Kidney (tissue), 14 donors: ENCODE results near the gene PSORS1C1. TPM values are rescaled to one million over a fixed set of nuclear protein-coding genes. Genes with fewer than 3 reads are reported as not detected.
A peak's percentile ranks its signal among the peaks of the same experiment; 100 is the strongest.

Source experiments
- DNase-seq, 5 donors: peaks; one replicate each; pipeline ENCODE4 v3.0.0-alpha.2; 2013 to 2020
- FAIRE-seq: peaks from 2 replicates; lab custom pipeline; 2012; peaks lifted over from hg19 to GRCh38; lab: Jason Lieb, UNC
- H3K27ac ChIP-seq, 2 donors: one replicate each; pipeline ENCODE4 v1.7.0; 2013; ENCODE audit warnings: low read depth in 2 of 2, low read length in 2 of 2, inconsistent platforms in 1 of 2
- H3K27me3 ChIP-seq: one replicate; pipeline ENCODE4 v1.7.1; 2013; ENCODE audit warnings: low read length, inconsistent platforms; ENCODE audit not compliant: control insufficient read depth, insufficient read depth
- H3K36me3 ChIP-seq, 3 donors: one replicate each; pipeline versions ENCODE4 v1.7.0 to v1.7.1; 2013; ENCODE audit warnings: low read length in 3 of 3, control low read depth in 1 of 3, inconsistent platforms in 1 of 3; ENCODE audit not compliant: insufficient read depth in 3 of 3, control insufficient read depth in 2 of 3
- H3K4me1 ChIP-seq, 3 donors: one replicate each; pipeline versions ENCODE4 v1.7.0 to v1.7.1; 2013; ENCODE audit warnings: low read length in 3 of 3, inconsistent platforms in 1 of 3, low read depth in 1 of 3; ENCODE audit not compliant: control insufficient read depth in 2 of 3, insufficient read depth in 2 of 3
- H3K4me3 ChIP-seq, 3 donors: one replicate each; pipeline versions ENCODE4 v1.7.0 to v1.8.1; 2013; ENCODE audit warnings: low read length in 3 of 3, control low read depth in 1 of 3, inconsistent platforms in 1 of 3
- H3K9ac ChIP-seq, 3 donors: one replicate each; pipeline versions ENCODE4 v1.7.0 to v1.7.1; 2013; ENCODE audit warnings: low read length in 3 of 3, control low read depth in 1 of 3, inconsistent platforms in 1 of 3
- H3K9me3 ChIP-seq, 3 donors: one replicate each; pipeline versions ENCODE4 v1.7.0 to v1.7.1; 2013; ENCODE audit warnings: low read length in 3 of 3, control low read depth in 1 of 3, inconsistent platforms in 1 of 3; ENCODE audit not compliant: control insufficient read depth in 2 of 3, insufficient read depth in 1 of 3
- CTCF ChIP-seq: IDR thresholded peaks from 3 replicates; pipeline ENCODE4 v1.5.1; 2012; ENCODE audit warnings: mild to moderate bottlenecking, moderate library complexity, borderline replicate concordance; ENCODE audit not compliant: insufficient read depth; ENCODE audit errors: extremely low read depth
- intact Hi-C: fragments of 100-400 bp; cut with DNase I; formaldehyde crosslinking; loops from one replicate; pipeline ENCODE4 v1.11.1; 2022
- polyA plus RNA-seq: library from polyadenylated mRNA; stranded (reverse); fragments of 350-450 nt; fragmentation: Illumina TruSeq; extraction: RNeasy Lipid Tissue Mini Kit (QIAGEN cat#74804); gene quantifications from one replicate; pipeline ENCODE4 v1.2.3, GENCODE V29; 2014; ENCODE audit warnings: low read depth, low replicate concordance; ENCODE audit not compliant: insufficient read depth
- total RNA-seq: library from RNA; stranded (reverse); fragmentation: NEBNext Ultra II Directional; extraction: Animal tissue kit (Norgen Biotek cat#: 25700); gene quantifications from one replicate; pipeline ENCODE4 v1.2.1, GENCODE V29; 2021
- donor health status: control.
- donor health status: control.
- donor health status: control.
- donor health status: control.
- donor health status: control.
- donor health status: DM: yes; HTN: yes; CAD: no.
- donor health status: Normal renal cell carcinoma (clear cell type).

Gene PSORS1C1
- total and polyA plus RNA-seq, 2 donors from 2014 or later = 2.1 to 3.6 TPM

GRCh38 chr6:31121131-31121790 lies 6.7 kb downstream of the PSORS1C1 start:
- FAIRE-seq (no peak), DNase-seq (peak in 1 of 5 donors; percentile 69)
- intact Hi-C loops = no loop called here
- no peaks in the 10 kb centered on the region for H3K9me3 ChIP-seq
- peaks cover 0 to 11% (median 0%) of the 10 kb centered on the region in 3 donors for H3K4me1 ChIP-seq
- no peak overlapping the region for H3K9ac ChIP-seq
- H3K27ac ChIP-seq = no peak overlapping the region
- no peak overlapping the region for H3K4me3 ChIP-seq
- no peaks in the 10 kb centered on the region for H3K36me3 ChIP-seq
- no peaks in the 10 kb centered on the region for H3K27me3 ChIP-seq
- TF ChIP-seq CTCF = no peak

- no peak for TF ChIP-seq CTCF
- H3K9me3 ChIP-seq = no peaks in the 10 kb centered on the region
- H3K36me3 ChIP-seq = no peaks in the 10 kb centered on the region
- H3K9ac ChIP-seq = no peak overlapping the region
- DNase-seq = peak in 4 of 5 donors; percentile 83 to 96 (median 91)
- H3K4me3 ChIP-seq = no peak overlapping the region
- peaks cover 0 to 11% (median 0%) of the 10 kb centered on the region in 3 donors for H3K4me1 ChIP-seq
- intact Hi-C loops = no loop called here
- peak overlapping the region; percentile 51 to 59 for H3K27ac ChIP-seq
- FAIRE-seq = no peak
- no peaks in the 10 kb centered on the region for H3K27me3 ChIP-seq
These were observed 8.4 kb downstream of the PSORS1C1 start for GRCh38 chr6:31122791-31123706.

- no peak for TF ChIP-seq CTCF
- Histone ChIP-seq H3K36me3 (no peaks in the 10 kb centered on the region), H3K9me3 (no peaks in the 10 kb centered on the region), H3K4me3 (no peak overlapping the region), H3K27ac (no peak overlapping the region), H3K9ac (no peak overlapping the region), H3K4me1 (peaks cover 0 to 11% (median 0%) of the 10 kb centered on the region in 3 donors), H3K27me3 (no peaks in the 10 kb centered on the region)
- intact Hi-C loops = no loop called here
- no peak for FAIRE-seq
- DNase-seq = peak in 1 of 5 donors; percentile 91
These were observed 10.6 kb downstream of the PSORS1C1 start for GRCh38 chr6:31125162-31125561.
